ENCODE results near the gene FKBP1A. TPM values are rescaled to one million over a fixed set of nuclear protein-coding genes. Genes with fewer than 3 reads are reported as not detected.
A peak's percentile ranks its signal among the peaks of the same experiment; 100 is the strongest.

FKBP1A gene
- total RNA-seq, 1 experiment from 2014 or later, result 146 TPM

- Histone ChIP-seq H3K4me3 (no peak overlapping the region), H3K27me3 (no peaks in the 10 kb centered on the region), H3K9me3 (no peaks in the 10 kb centered on the region), H3K36me3 (no peaks in the 10 kb centered on the region; the same call in 1 of the 2 replicates)
- DNase-seq, result no peak
Measured at GRCh38 chr20:1323256-1323655, 69.6 kb downstream of the FKBP1A start.

DNA sequence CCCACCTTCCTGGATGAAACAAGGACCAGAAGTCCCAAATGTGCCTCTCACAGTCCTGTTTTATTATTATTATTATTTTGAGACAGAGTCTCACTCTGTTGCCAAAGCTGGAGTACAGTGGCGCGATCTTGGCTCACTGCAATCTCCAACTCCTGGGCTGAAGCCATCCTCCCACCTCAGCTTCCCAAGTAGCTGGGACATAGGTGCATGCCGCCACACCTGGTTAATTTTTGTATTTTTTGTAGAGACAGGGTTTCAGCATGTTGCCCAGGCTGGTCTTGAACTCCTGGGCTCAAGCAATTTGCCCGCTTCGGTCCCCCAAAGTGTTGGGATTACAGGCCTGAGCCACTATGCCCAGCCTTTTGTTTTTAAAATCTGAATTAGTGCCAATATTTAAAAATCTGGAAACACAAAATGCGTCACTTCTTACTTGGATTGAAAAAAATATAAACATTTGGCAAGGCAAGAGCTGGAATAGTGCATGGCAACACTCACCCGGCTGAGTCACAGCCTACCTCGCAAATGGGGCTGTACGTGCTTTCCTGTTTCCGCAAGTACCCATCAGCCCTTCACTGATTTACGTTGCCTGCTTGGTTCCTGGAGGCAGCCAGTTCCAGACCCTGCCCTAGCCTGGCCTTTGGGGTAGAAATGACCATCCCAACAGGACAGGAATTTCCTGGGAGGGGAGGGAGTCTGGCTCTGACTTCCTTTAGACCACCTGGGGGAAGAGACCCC lies 70.2 kb downstream of the FKBP1A start:
- H3K36me3 ChIP-seq, result no peaks in the 10 kb centered on the region; the same call in 1 of the 2 replicates

DNA sequence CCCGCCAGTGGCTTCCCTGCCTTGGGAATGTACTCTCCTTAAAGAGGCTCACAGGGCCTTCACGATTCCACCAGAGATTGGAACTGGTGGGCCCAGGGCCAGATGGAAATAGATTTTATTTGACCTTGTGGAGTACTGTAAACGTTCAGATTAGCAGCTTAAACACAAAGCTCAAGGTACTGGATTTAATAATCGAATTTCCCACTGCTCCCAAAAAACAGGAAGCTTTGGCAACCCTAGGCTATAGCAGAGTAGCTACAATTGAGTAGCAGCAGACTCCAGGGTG lies 71.3 kb downstream of the FKBP1A start:
- Histone ChIP-seq H3K36me3 (no peaks in the 10 kb centered on the region; the same call in 1 of the 2 replicates), H3K9me3 (no peaks in the 10 kb centered on the region), H3K27me3 (no peaks in the 10 kb centered on the region), H3K4me3 (no peak overlapping the region)
- no peak for DNase-seq

More for the DNA sequence above, 70.2 kb downstream of the FKBP1A start:
- H3K27me3 ChIP-seq, result no peaks in the 10 kb centered on the region
- no peaks in the 10 kb centered on the region for H3K9me3 ChIP-seq
- no peak overlapping the region for H3K4me3 ChIP-seq
- DNase-seq, result peak; percentile 85

GRCh38 chr20:1320902-1321653 lies 71.8 kb downstream of the FKBP1A start:
- no peak for DNase-seq
- no peaks in the 10 kb centered on the region for H3K27me3 ChIP-seq
- H3K36me3 ChIP-seq, result no peaks in the 10 kb centered on the region
- H3K9me3 ChIP-seq, result no peaks in the 10 kb centered on the region
- no peak overlapping the region for H3K4me3 ChIP-seq

DNA sequence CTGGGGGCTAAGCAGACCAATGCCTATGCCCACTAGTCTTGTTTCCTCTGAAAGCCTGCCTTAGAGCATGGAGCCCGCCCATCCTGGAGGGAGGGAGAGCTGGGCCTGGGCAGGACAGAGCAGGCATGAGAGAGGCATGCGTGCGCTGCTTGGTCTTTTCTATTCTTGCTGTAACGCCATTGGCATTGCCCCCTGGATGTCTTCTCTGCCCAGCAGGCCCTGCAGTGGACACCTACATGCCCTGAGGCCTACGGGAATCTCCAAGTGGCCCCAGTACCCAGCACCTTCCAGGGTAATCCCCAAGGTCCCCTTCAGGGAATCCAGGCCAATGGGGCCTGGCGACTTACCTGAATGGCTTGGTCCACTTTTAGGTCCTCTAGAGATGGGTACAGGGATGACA lies 72.8 kb downstream of the FKBP1A start:
- H3K27me3 ChIP-seq, result no peaks in the 10 kb centered on the region
- no peaks in the 10 kb centered on the region for H3K9me3 ChIP-seq
- H3K36me3 ChIP-seq, result no peaks in the 10 kb centered on the region
- no peak overlapping the region for H3K4me3 ChIP-seq
- no peak for DNase-seq

GRCh38 chr20:1319462-1319861 lies 73.4 kb downstream of the FKBP1A start:
- Histone ChIP-seq H3K36me3 (no peaks in the 10 kb centered on the region), H3K27me3 (no peaks in the 10 kb centered on the region), H3K4me3 (no peak overlapping the region), H3K9me3 (no peaks in the 10 kb centered on the region)
- no peak for DNase-seq

DNA sequence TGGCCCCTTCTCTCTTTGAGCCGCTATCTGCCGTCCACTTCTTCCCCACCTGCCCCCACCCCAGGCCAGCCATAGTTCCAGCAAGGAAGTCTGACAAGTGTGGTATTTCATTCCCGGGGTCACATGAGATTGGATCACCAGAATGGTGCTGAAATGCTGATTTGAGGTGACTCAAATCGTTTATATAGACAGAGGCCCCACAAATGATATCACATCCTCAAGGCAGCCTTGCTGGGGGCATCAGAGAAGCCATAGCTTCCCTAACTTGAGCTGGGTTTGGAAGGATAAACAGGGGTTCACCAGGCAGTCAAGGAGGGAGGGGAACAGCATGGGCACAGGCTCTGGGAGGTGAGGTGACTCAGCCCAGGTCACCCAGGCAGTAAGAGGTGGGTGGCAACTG lies 73.8 kb downstream of the FKBP1A start:
- Histone ChIP-seq H3K9me3 (no peaks in the 10 kb centered on the region), H3K36me3 (no peaks in the 10 kb centered on the region), H3K4me3 (no peak overlapping the region), H3K27me3 (no peaks in the 10 kb centered on the region)
- no peak for DNase-seq

Other genes starting within 250 kb of the FKBP1A start
- not detected in 2 replicates for gene TMEM74B, start 208.1 kb downstream of the FKBP1A start, total RNA-seq (2014; rRNA removed; shearing (Covaris generic); ENCODE audit: low replicate concordance)
- not detected in 2 replicates for gene C20orf202, start 189.6 kb downstream of the FKBP1A start, total RNA-seq (2014; rRNA removed; shearing (Covaris generic); ENCODE audit: low replicate concordance)
- gene RAD21L1, start 167.0 kb downstream of the FKBP1A start, total RNA-seq (2014; rRNA removed; shearing (Covaris generic); ENCODE audit: low replicate concordance), result 0.10 and 2.4 TPM in 2 replicates
- 3.4 and 5.9 TPM in 2 replicates for gene SNPH, start 126.8 kb downstream of the FKBP1A start, total RNA-seq (2014; rRNA removed; shearing (Covaris generic); ENCODE audit: low replicate concordance)
- gene SDCBP2, start 63.9 kb downstream of the FKBP1A start, total RNA-seq (2014; rRNA removed; shearing (Covaris generic); ENCODE audit: low replicate concordance), result 4.9 TPM in 1 of 2 replicates, not detected in the other
- 57.6 and 62.5 TPM in 2 replicates for gene NSFL1C, start 73.8 kb upstream of the FKBP1A start, total RNA-seq (2014; rRNA removed; shearing (Covaris generic); ENCODE audit: low replicate concordance)
- gene SIRPB2, start 98.4 kb upstream of the FKBP1A start, total RNA-seq (2014; rRNA removed; shearing (Covaris generic); ENCODE audit: low replicate concordance), result not detected in 2 replicates
- gene SIRPD, start 164.7 kb upstream of the FKBP1A start, total RNA-seq (2014; rRNA removed; shearing (Covaris generic); ENCODE audit: low replicate concordance), result not detected in 2 replicates
- gene SIRPB1, start 227.0 kb upstream of the FKBP1A start, total RNA-seq (2014; rRNA removed; shearing (Covaris generic); ENCODE audit: low replicate concordance), result not detected in 2 replicates